SK-N-MC (cell line): ENCODE measurements around the gene BHMT2.
A peak's percentile ranks its signal among the peaks of the same experiment; 100 is the strongest.

ENCODE experiments used
- DNase-seq: peaks from one replicate; pipeline ENCODE4 v3.0.0-alpha.2; 2011; ENCODE audit warnings: low read depth, low spot score
- H3K27ac ChIP-seq: fragments of 200-600 bp; sonication (generic); 2 replicates; pipeline ENCODE4 v1.5.1; 2016; ENCODE audit warnings: mixed run types
- H3K36me3 ChIP-seq: fragments of 200-600 bp; sonication (generic); 2 replicates; pipeline ENCODE4 v1.6.1; 2017; ENCODE audit warnings: antibody characterized with exemption, low read length, mixed read lengths; ENCODE audit not compliant: insufficient read depth
- H3K4me3 ChIP-seq: fragments of 200-600 bp; sonication (generic); 2 replicates; pipeline ENCODE4 v1.5.1; 2016
- H3K9ac ChIP-seq: fragments of 200-600 bp; sonication (generic); 2 replicates; pipeline ENCODE4 v1.8.0; 2017; ENCODE audit warnings: mixed run types, mixed read lengths; ENCODE audit not compliant: insufficient read length
- H3K9me3 ChIP-seq: fragments of 200-600 bp; sonication (generic); 2 replicates; pipeline ENCODE4 v1.6.1; 2017; ENCODE audit warnings: low read depth, mild to moderate bottlenecking, antibody characterized with exemption, low read length, moderate library complexity, mixed read lengths
- EZH2 ChIP-seq: fragments of 200-600 bp; sonication (generic); IDR thresholded peaks from one replicate; pipeline ENCODE4 v1.6.1; 2017; ENCODE audit warnings: antibody characterized with exemption
- FOXP2 ChIP-seq: optimal IDR thresholded peaks from 2 replicates; pipeline ENCODE3; 2011; ENCODE audit warnings: mild to moderate bottlenecking, moderate library complexity; ENCODE audit not compliant: insufficient read depth; ENCODE audit errors: extremely low read length, control extremely low read depth
- POLR2AphosphoS5 ChIP-seq: IDR thresholded peaks from 2 replicates; pipeline ENCODE4 v1.6.1; 2012; ENCODE audit warnings: mild to moderate bottlenecking, low read depth, low read length, borderline replicate concordance

Gene BHMT2

GRCh38 chr5:79119486-79119885 lies 49.9 kb downstream of the BHMT2 start:
- Histone ChIP-seq H3K36me3 (no peaks in the 10 kb centered on the region), H3K9ac (no peak overlapping the region)

GRCh38 chr5:79120221-79120620 lies 50.7 kb downstream of the BHMT2 start:
- no peak for DNase-seq
- Histone ChIP-seq H3K36me3 (no peaks in the 10 kb centered on the region), H3K9me3 (no peaks in the 10 kb centered on the region), H3K27ac (no peak overlapping the region), H3K9ac (no peak overlapping the region), H3K4me3 (no peak overlapping the region)
- TF ChIP-seq POLR2AphosphoS5, result no peak
- no peak for TF ChIP-seq EZH2
- TF ChIP-seq FOXP2, result no peak

More at GRCh38 chr5:79119486-79119885, 49.9 kb downstream of the BHMT2 start:
- TF ChIP-seq FOXP2 (no peak), POLR2AphosphoS5 (no peak), EZH2 (no peak)
- DNase-seq, result no peak
- H3K27ac ChIP-seq, result no peak overlapping the region
- no peaks in the 10 kb centered on the region for H3K9me3 ChIP-seq
- no peak overlapping the region for H3K4me3 ChIP-seq

GRCh38 chr5:79122973-79123372 lies 53.4 kb downstream of the BHMT2 start:
- no peak overlapping the region for H3K9ac ChIP-seq
- H3K27ac ChIP-seq, result no peak overlapping the region
- no peaks in the 10 kb centered on the region for H3K36me3 ChIP-seq
- TF ChIP-seq FOXP2 (no peak), EZH2 (no peak), POLR2AphosphoS5 (no peak)
- DNase-seq, result no peak
- H3K9me3 ChIP-seq, result no peaks in the 10 kb centered on the region
- no peak overlapping the region for H3K4me3 ChIP-seq

GRCh38 chr5:79124607-79125006 lies 55.0 kb downstream of the BHMT2 start:
- TF ChIP-seq POLR2AphosphoS5 (no peak), EZH2 (no peak), FOXP2 (no peak)
- no peak for DNase-seq
- H3K27ac ChIP-seq, result no peak overlapping the region
- H3K9ac ChIP-seq, result no peak overlapping the region
- H3K4me3 ChIP-seq, result no peak overlapping the region
- no peaks in the 10 kb centered on the region for H3K36me3 ChIP-seq
- H3K9me3 ChIP-seq, result no peaks in the 10 kb centered on the region

- no peak for DNase-seq
- H3K27ac ChIP-seq, result no peak overlapping the region
- H3K9ac ChIP-seq, result no peak overlapping the region
- no peaks in the 10 kb centered on the region for H3K9me3 ChIP-seq
- H3K36me3 ChIP-seq, result no peaks in the 10 kb centered on the region
- TF ChIP-seq EZH2 (no peak), FOXP2 (no peak), POLR2AphosphoS5 (no peak)
- H3K4me3 ChIP-seq, result no peak overlapping the region
Measured at GRCh38 chr5:79130781-79131180, 61.2 kb downstream of the BHMT2 start.

GRCh38 chr5:79133121-79133656 lies 63.6 kb downstream of the BHMT2 start:
- no peaks in the 10 kb centered on the region for H3K9me3 ChIP-seq
- peak overlapping the region; percentile 73 for H3K4me3 ChIP-seq
- TF ChIP-seq EZH2, result no peak
- no peak for TF ChIP-seq FOXP2
- TF ChIP-seq POLR2AphosphoS5, result no peak
- peak overlapping the region; percentile 54 for H3K9ac ChIP-seq
- H3K27ac ChIP-seq, result peak overlapping the region; percentile 84
- no peaks in the 10 kb centered on the region for H3K36me3 ChIP-seq
- peak; percentile 80 for DNase-seq

GRCh38 chr5:79133657-79134451 lies 64.3 kb downstream of the BHMT2 start:
- Histone ChIP-seq H3K9ac (peak overlapping the region; percentile 71), H3K4me3 (peak overlapping the region; percentile 73), H3K36me3 (no peaks in the 10 kb centered on the region), H3K9me3 (no peaks in the 10 kb centered on the region), H3K27ac (peak overlapping the region; percentile 84)
- DNase-seq, result peak; percentile 86
- TF ChIP-seq FOXP2 (no peak), EZH2 (no peak), POLR2AphosphoS5 (no peak)

GRCh38 chr5:79135790-79136553 lies 66.4 kb downstream of the BHMT2 start:
- no peak overlapping the region for H3K27ac ChIP-seq
- no peak overlapping the region for H3K9ac ChIP-seq
- no peaks in the 10 kb centered on the region for H3K36me3 ChIP-seq
- no peak overlapping the region for H3K4me3 ChIP-seq
- TF ChIP-seq EZH2 (no peak), FOXP2 (no peak), POLR2AphosphoS5 (no peak)
- DNase-seq, result no peak
- no peaks in the 10 kb centered on the region for H3K9me3 ChIP-seq

- Histone ChIP-seq H3K27ac (no peak overlapping the region), H3K9ac (no peak overlapping the region)
- TF ChIP-seq FOXP2 (no peak), POLR2AphosphoS5 (no peak), EZH2 (no peak)
Measured at GRCh38 chr5:79136618-79137017, 67.1 kb downstream of the BHMT2 start.

More at GRCh38 chr5:79136618-79137017, 67.1 kb downstream of the BHMT2 start:
- no peak for DNase-seq
- no peaks in the 10 kb centered on the region for H3K36me3 ChIP-seq
- H3K4me3 ChIP-seq, result no peak overlapping the region
- H3K9me3 ChIP-seq, result no peaks in the 10 kb centered on the region
